ENCODE measurements around the gene CRYBB3.

CRYBB3 gene

GRCh38 chr22:25159028-25159427 lies 40.6 kb upstream of the CRYBB3 start:
- Histone ChIP-seq H2BK15ac (ENCODE audit: low read depth, poor library complexity, severe bottlenecking) (no peak overlapping the region), H3K4me2 (ENCODE audit: low read length, poor library complexity, severe bottlenecking) (no peak overlapping the region), H2AFZ (ENCODE audit: low read depth, low read length) (no peak overlapping the region), H2AK5ac (ENCODE audit: low read length, severe bottlenecking) (no peak overlapping the region), H3K9me3 (ENCODE audit: control insufficient read depth, low read length) (no peaks in the 10 kb centered on the region), H3K27ac (ENCODE audit: low read length, poor library complexity, severe bottlenecking) (no peak overlapping the region), H4K8ac (ENCODE audit: low read length) (no peak overlapping the region), H3K4me1 (ENCODE audit: control insufficient read depth, insufficient read depth, low read depth, low read length) (peaks cover 5% of the 10 kb centered on the region), H3K23ac (ENCODE audit: low read length in 2 of 2) (peak overlapping the region in 1 of 2 experiments; percentile 31), H3K18ac (ENCODE audit: low read depth in 1 of 2, low read length in 2 of 2) (no peak overlapping the region), H4K91ac (ENCODE audit: low read length) (no peak overlapping the region), H2BK12ac (ENCODE audit: low read length in 2 of 2) (no peak overlapping the region), H3K4me3 (ENCODE audit: insufficient read depth in 1 of 2, low read depth in 1 of 2, low read length in 2 of 2) (no peak overlapping the region), H2BK120ac (ENCODE audit: low read depth, low read length) (no peak overlapping the region), H3K79me1 (replicated peaks; ENCODE audit: low read length, poor library complexity, severe bottlenecking) (no peaks in the 10 kb centered on the region), H3K36me3 (ENCODE audit: control insufficient read depth in 1 of 2, insufficient read depth in 2 of 2, low read depth in 1 of 2, low read length in 2 of 2) (no peaks in the 10 kb centered on the region), H3K27me3 (ENCODE audit: control insufficient read depth in 1 of 2, insufficient read depth in 1 of 2, low read length in 2 of 2) (no peaks in the 10 kb centered on the region), H2BK5ac (ENCODE audit: low read depth, low read length, poor library complexity, severe bottlenecking) (no peak overlapping the region), H3K9ac (ENCODE audit: low read length) (no peak overlapping the region), H3K14ac (ENCODE audit: low read length in 2 of 2) (no peak overlapping the region), H3K4ac (ENCODE audit: low read depth in 1 of 2, low read length in 2 of 2) (no peak overlapping the region)
- 22% methylated on average over 10 of the region's 10 CpGs for WGBS
- peak; percentile 76 for DNase-seq

DNA sequence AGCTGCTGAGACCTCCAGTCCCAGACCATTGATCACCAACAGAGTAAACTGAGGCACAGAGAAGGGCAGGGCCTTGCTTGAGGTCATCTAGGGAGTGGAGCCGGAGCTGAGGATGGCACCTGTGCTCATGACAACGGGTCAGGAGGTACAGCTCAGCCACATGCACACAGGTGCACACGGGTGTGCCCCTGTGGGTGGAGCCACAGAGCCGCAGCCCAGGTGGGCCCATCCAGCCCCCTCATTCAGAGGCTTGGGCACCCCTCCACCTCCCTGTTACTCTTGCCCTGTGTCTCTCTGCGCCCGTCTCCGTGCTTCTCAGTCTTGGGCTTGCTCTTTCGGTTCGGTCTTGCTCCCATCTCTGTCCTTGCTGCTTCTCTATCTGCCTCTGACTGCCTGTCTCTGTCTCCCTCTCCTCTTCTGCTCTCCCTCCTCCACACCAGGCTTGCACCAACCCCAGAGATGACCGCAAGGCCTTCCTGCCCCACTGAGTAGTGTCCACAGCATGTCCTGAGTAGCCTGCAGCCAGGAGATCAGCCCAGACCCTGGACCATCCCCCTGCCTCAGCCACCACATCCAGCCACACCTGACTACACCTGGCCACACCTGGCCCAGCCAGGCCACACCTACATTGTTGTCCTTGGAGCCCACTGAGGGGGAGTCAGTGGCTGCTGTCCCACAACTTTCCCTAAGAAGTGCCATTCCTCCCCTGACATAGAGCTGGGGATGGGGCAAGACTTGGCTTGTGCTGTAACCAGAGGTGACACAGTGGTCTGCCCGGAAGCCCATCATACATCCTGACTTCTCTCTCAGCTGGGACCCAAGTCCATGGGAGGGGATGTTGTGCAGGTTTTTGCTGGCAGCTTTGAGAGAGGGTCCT lies 39.3 kb upstream of the CRYBB3 start:
- H2BK120ac ChIP-seq (ENCODE audit: low read depth, low read length): no peak overlapping the region
- no peaks in the 10 kb centered on the region for H3K9me3 ChIP-seq (ENCODE audit: control insufficient read depth, low read length)
- H3K27ac ChIP-seq (ENCODE audit: low read length, poor library complexity, severe bottlenecking): no peak overlapping the region

DNA sequence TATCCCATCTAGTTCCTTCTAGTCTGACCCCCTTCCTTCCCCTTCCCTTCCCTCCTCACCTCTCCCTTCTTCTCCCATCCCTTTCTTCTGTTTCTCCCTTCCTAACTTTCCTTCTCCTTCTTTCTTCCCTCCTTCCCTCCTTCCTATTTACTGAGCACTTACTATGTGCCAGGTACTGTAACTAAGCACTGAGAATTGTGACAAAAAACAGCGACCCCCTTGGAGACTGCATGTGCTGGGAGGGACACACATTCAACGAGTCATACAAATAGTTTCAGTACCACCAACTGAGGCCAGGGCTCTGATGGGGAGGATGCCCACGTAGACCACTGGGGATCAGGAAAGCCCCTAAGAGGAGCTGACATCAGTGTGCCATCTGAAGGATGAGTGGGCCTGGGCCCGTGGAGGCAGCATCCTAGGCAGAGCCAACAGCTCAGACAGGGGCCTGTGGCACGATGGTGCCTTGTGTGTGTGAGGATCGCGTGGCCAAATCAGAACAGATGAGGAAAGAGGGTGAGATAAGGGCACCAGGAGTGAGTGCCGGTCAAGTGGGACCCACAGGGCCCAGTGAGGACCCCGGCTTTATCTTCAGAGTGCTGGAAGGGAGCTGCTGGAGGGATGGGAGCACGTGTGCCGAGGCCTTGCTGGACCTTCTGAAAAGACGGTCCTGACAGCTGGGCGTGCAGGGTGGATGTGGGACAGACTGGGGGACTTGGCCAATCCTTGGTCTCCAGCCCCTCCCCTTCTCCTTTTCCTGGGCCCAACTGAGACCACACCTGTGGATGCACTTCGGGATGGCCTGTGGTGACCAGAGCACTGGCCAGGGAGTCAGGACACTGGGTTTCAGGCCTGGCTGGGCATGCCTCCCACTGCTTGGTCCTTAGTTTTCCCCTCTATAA lies 38.4 kb upstream of the CRYBB3 start:
- no peak for DNase-seq
- Histone ChIP-seq H3K23ac (ENCODE audit: low read length in 2 of 2) (no peak overlapping the region), H2BK5ac (ENCODE audit: low read depth, low read length, poor library complexity, severe bottlenecking) (no peak overlapping the region), H2AFZ (ENCODE audit: low read depth, low read length) (no peak overlapping the region), H3K4me3 (ENCODE audit: insufficient read depth in 1 of 2, low read depth in 1 of 2, low read length in 2 of 2) (no peak overlapping the region), H3K14ac (ENCODE audit: low read length in 2 of 2) (no peak overlapping the region), H3K36me3 (ENCODE audit: control insufficient read depth in 1 of 2, insufficient read depth in 2 of 2, low read depth in 1 of 2, low read length in 2 of 2) (no peaks in the 10 kb centered on the region), H4K91ac (ENCODE audit: low read length) (no peak overlapping the region), H3K27me3 (ENCODE audit: control insufficient read depth in 1 of 2, insufficient read depth in 1 of 2, low read length in 2 of 2) (no peaks in the 10 kb centered on the region), H3K9ac (ENCODE audit: low read length) (no peak overlapping the region), H2BK120ac (ENCODE audit: low read depth, low read length) (no peak overlapping the region), H3K4me2 (ENCODE audit: low read length, poor library complexity, severe bottlenecking) (no peak overlapping the region), H3K18ac (ENCODE audit: low read depth in 1 of 2, low read length in 2 of 2) (no peak overlapping the region), H2BK15ac (ENCODE audit: low read depth, poor library complexity, severe bottlenecking) (no peak overlapping the region), H3K79me1 (replicated peaks; ENCODE audit: low read length, poor library complexity, severe bottlenecking) (peaks cover 2% of the 10 kb centered on the region), H3K4me1 (ENCODE audit: control insufficient read depth, insufficient read depth, low read depth, low read length) (peaks cover 5% of the 10 kb centered on the region), H3K9me3 (ENCODE audit: control insufficient read depth, low read length) (no peaks in the 10 kb centered on the region), H2BK12ac (ENCODE audit: low read length in 2 of 2) (no peak overlapping the region), H4K8ac (ENCODE audit: low read length) (no peak overlapping the region), H2AK5ac (ENCODE audit: low read length, severe bottlenecking) (no peak overlapping the region), H3K4ac (ENCODE audit: low read depth in 1 of 2, low read length in 2 of 2) (no peak overlapping the region), H3K27ac (ENCODE audit: low read length, poor library complexity, severe bottlenecking) (no peak overlapping the region)
- 93% methylated on average over 14 of the region's 14 CpGs for WGBS

More for the DNA sequence above, 39.3 kb upstream of the CRYBB3 start:
- Histone ChIP-seq H3K79me1 (replicated peaks; ENCODE audit: low read length, poor library complexity, severe bottlenecking) (no peaks in the 10 kb centered on the region), H3K23ac (ENCODE audit: low read length in 2 of 2) (no peak overlapping the region), H3K27me3 (ENCODE audit: control insufficient read depth in 1 of 2, insufficient read depth in 1 of 2, low read length in 2 of 2) (no peaks in the 10 kb centered on the region), H3K4me2 (ENCODE audit: low read length, poor library complexity, severe bottlenecking) (no peak overlapping the region), H4K91ac (ENCODE audit: low read length) (no peak overlapping the region), H3K9ac (ENCODE audit: low read length) (no peak overlapping the region), H2BK15ac (ENCODE audit: low read depth, poor library complexity, severe bottlenecking) (no peak overlapping the region), H2BK12ac (ENCODE audit: low read length in 2 of 2) (no peak overlapping the region), H3K4ac (ENCODE audit: low read depth in 1 of 2, low read length in 2 of 2) (no peak overlapping the region), H2AK5ac (ENCODE audit: low read length, severe bottlenecking) (no peak overlapping the region), H3K36me3 (ENCODE audit: control insufficient read depth in 1 of 2, insufficient read depth in 2 of 2, low read depth in 1 of 2, low read length in 2 of 2) (no peaks in the 10 kb centered on the region), H2BK5ac (ENCODE audit: low read depth, low read length, poor library complexity, severe bottlenecking) (no peak overlapping the region), H3K18ac (ENCODE audit: low read depth in 1 of 2, low read length in 2 of 2) (no peak overlapping the region), H3K14ac (ENCODE audit: low read length in 2 of 2) (peak overlapping the region in 1 of 2 experiments; percentile 1), H4K8ac (ENCODE audit: low read length) (no peak overlapping the region), H3K4me3 (ENCODE audit: insufficient read depth in 1 of 2, low read depth in 1 of 2, low read length in 2 of 2) (no peak overlapping the region), H3K4me1 (ENCODE audit: control insufficient read depth, insufficient read depth, low read depth, low read length) (peaks cover 5% of the 10 kb centered on the region), H2AFZ (ENCODE audit: low read depth, low read length) (no peak overlapping the region)
- DNase-seq: no peak
- WGBS: 86% methylated on average over 10 of the region's 11 CpGs

GRCh38 chr22:25161916-25162530 lies 37.6 kb upstream of the CRYBB3 start:
- H3K4me1 ChIP-seq (ENCODE audit: control insufficient read depth, insufficient read depth, low read depth, low read length): peaks cover 6% of the 10 kb centered on the region
- H2BK12ac ChIP-seq (ENCODE audit: low read length in 2 of 2): no peak overlapping the region
- no peaks in the 10 kb centered on the region for H3K36me3 ChIP-seq (ENCODE audit: control insufficient read depth in 1 of 2, insufficient read depth in 2 of 2, low read depth in 1 of 2, low read length in 2 of 2)
- no peaks in the 10 kb centered on the region for H3K9me3 ChIP-seq (ENCODE audit: control insufficient read depth, low read length)
- no peak overlapping the region for H2BK5ac ChIP-seq (ENCODE audit: low read depth, low read length, poor library complexity, severe bottlenecking)
- WGBS: 87% methylated on average over 6 of the region's 6 CpGs
- H4K8ac ChIP-seq (ENCODE audit: low read length): no peak overlapping the region
- no peak overlapping the region for H3K9ac ChIP-seq (ENCODE audit: low read length)
- H3K27ac ChIP-seq (ENCODE audit: low read length, poor library complexity, severe bottlenecking): no peak overlapping the region
- no peak overlapping the region for H3K23ac ChIP-seq (ENCODE audit: low read length in 2 of 2)
- no peak overlapping the region for H2AFZ ChIP-seq (ENCODE audit: low read depth, low read length)
- H3K4me3 ChIP-seq (ENCODE audit: insufficient read depth in 1 of 2, low read depth in 1 of 2, low read length in 2 of 2): no peak overlapping the region
- no peak for DNase-seq
- H2AK5ac ChIP-seq (ENCODE audit: low read length, severe bottlenecking): no peak overlapping the region
- no peak overlapping the region for H2BK15ac ChIP-seq (ENCODE audit: low read depth, poor library complexity, severe bottlenecking)
- no peak overlapping the region for H4K91ac ChIP-seq (ENCODE audit: low read length)
- H3K4ac ChIP-seq (ENCODE audit: low read depth in 1 of 2, low read length in 2 of 2): no peak overlapping the region
- no peak overlapping the region for H3K18ac ChIP-seq (ENCODE audit: low read depth in 1 of 2, low read length in 2 of 2)
- H3K27me3 ChIP-seq (ENCODE audit: control insufficient read depth in 1 of 2, insufficient read depth in 1 of 2, low read length in 2 of 2): no peaks in the 10 kb centered on the region
- no peak overlapping the region for H2BK120ac ChIP-seq (ENCODE audit: low read depth, low read length)
- H3K14ac ChIP-seq (ENCODE audit: low read length in 2 of 2): no peak overlapping the region
- peaks cover 2% of the 10 kb centered on the region for H3K79me1 ChIP-seq (replicated peaks; ENCODE audit: low read length, poor library complexity, severe bottlenecking)
- H3K4me2 ChIP-seq (ENCODE audit: low read length, poor library complexity, severe bottlenecking): no peak overlapping the region
